IMR-90 (cell line): ENCODE data around the gene EML1. TPM values are rescaled to one million over a fixed set of nuclear protein-coding genes. Genes with fewer than 3 reads are reported as not detected.

Experiments used
- ATAC-seq: fragments of 200-7000 bp; cut with Tn5 transposase; 2 replicates; pipeline ENCODE4 v1.9.1; 2020; ENCODE audit warnings: low read depth, mild to moderate bottlenecking, moderate library complexity
- BruUV-seq: library from RNA; stranded (reverse); fragments of 400-500 nt; replicated peaks from 2 replicates; lab custom pipeline; 2021; lab: Mats Ljungman, UMichigan
- CTCF ChIA-PET: fragments of 300-600 bp; formaldehyde crosslinking; extraction: SDS; loops from one replicate; lab custom pipeline; 2021; ENCODE audit warnings: antibody characterized with exemption; lab: Yijun Ruan, JAX
- POLR2A ChIA-PET: fragments of 300-600 bp; sonication (Branson Sonifier 250); formaldehyde crosslinking; loops from one replicate; lab custom pipeline; 2022; ENCODE audit warnings: antibody characterized with exemption; ENCODE audit not compliant: unreplicated experiment; lab: Charles Lee
- DNase-seq: peaks from one replicate; pipeline ENCODE4 v3.0.0; 2013
- H2AFZ ChIP-seq: replicated peaks from 2 replicates; pipeline ENCODE3; 2013; ENCODE audit warnings: low read length, mild to moderate bottlenecking; ENCODE audit not compliant: poor library complexity
- H2AK5ac ChIP-seq: 2 replicates; pipeline ENCODE4 v1.6.1; 2013; ENCODE audit warnings: low read depth, low read length, inconsistent platforms
- H2AK9ac ChIP-seq: replicated peaks from 2 replicates; pipeline ENCODE3; 2013; ENCODE audit warnings: mild to moderate bottlenecking, low read depth, low read length, moderate library complexity; ENCODE audit not compliant: poor library complexity
- H2BK120ac ChIP-seq: 2 replicates; pipeline ENCODE4 v1.6.1; 2013; ENCODE audit warnings: low read depth, low read length, inconsistent platforms
- H2BK15ac ChIP-seq: 3 replicates; pipeline ENCODE4 v1.6.1; 2013; ENCODE audit warnings: low read depth, low read length, inconsistent platforms
- H2BK20ac ChIP-seq: 2 replicates; pipeline ENCODE4 v1.6.1; 2013; ENCODE audit warnings: low read depth, mild to moderate bottlenecking, inconsistent platforms, low read length, moderate library complexity
- H2BK5ac ChIP-seq: 2 replicates; pipeline ENCODE4 v1.6.1; 2013; ENCODE audit warnings: mild to moderate bottlenecking, low read depth, low read length, inconsistent platforms; ENCODE audit not compliant: poor library complexity, severe bottlenecking
- H3K14ac ChIP-seq: replicated peaks from 2 replicates; pipeline ENCODE4 v1.6.1; 2013; ENCODE audit warnings: low read depth, low read length, inconsistent platforms
- H3K18ac ChIP-seq: 2 replicates; pipeline ENCODE4 v1.6.1; 2013; ENCODE audit warnings: low read depth, low read length, control low read depth
- H3K23ac ChIP-seq: 2 replicates; pipeline ENCODE4 v1.6.1; 2013; ENCODE audit warnings: low read depth, low read length, inconsistent platforms
- H3K27ac ChIP-seq: 2 replicates; pipeline ENCODE4 v1.5.1; 2013; ENCODE audit warnings: mild to moderate bottlenecking, control low read depth, low read length; ENCODE audit not compliant: insufficient read depth
- H3K27me3 ChIP-seq: 2 replicates; pipeline ENCODE4 v1.6.1; 2013; ENCODE audit warnings: low read length; ENCODE audit not compliant: control insufficient read depth, insufficient read depth
- H3K36me3 ChIP-seq: 2 replicates; pipeline ENCODE4 v1.6.1; 2013; ENCODE audit warnings: low read length, mixed read lengths; ENCODE audit not compliant: control insufficient read depth, insufficient read depth
- H3K4ac ChIP-seq: 2 replicates; pipeline ENCODE4 v1.6.1; 2013; ENCODE audit warnings: low read depth, low read length, inconsistent platforms
- H3K4me1 ChIP-seq: 2 replicates; pipeline ENCODE4 v1.6.1; 2013; ENCODE audit warnings: low read length, mixed read lengths; ENCODE audit not compliant: control insufficient read depth, insufficient read depth
- H3K4me2 ChIP-seq: 2 replicates; pipeline ENCODE4 v1.6.1; 2013; ENCODE audit warnings: low read depth, mild to moderate bottlenecking, control low read depth, low read length, moderate library complexity
- H3K4me3 ChIP-seq: 2 replicates; pipeline ENCODE4 v1.5.1; 2013; ENCODE audit warnings: low read depth, mild to moderate bottlenecking, control low read depth, low read length, moderate library complexity; ENCODE audit not compliant: insufficient read depth
- H3K56ac ChIP-seq: 2 replicates; pipeline ENCODE4 v1.6.1; 2013; ENCODE audit warnings: low read length, inconsistent platforms; ENCODE audit not compliant: insufficient read depth; ENCODE audit errors: extremely low read depth
- H3K79me1 ChIP-seq, 2 experiments: 2 replicates each; pipeline ENCODE4 v1.6.1; 2013; ENCODE audit warnings: low read length in 2 of 2, inconsistent platforms in 1 of 2, low read depth in 1 of 2
- H3K9ac ChIP-seq: 2 replicates; pipeline ENCODE4 v1.6.1; 2013; ENCODE audit warnings: low read depth, low read length, control low read depth
- H3K9me1 ChIP-seq: 2 replicates; pipeline ENCODE4 v1.6.1; 2013; ENCODE audit warnings: low read length, inconsistent platforms; ENCODE audit not compliant: insufficient read depth
- H3K9me3 ChIP-seq: 2 replicates; pipeline ENCODE4 v1.6.1; 2013; ENCODE audit warnings: low read length; ENCODE audit not compliant: control insufficient read depth, insufficient read depth
- H4K20me1 ChIP-seq: 2 replicates; pipeline ENCODE4 v1.6.1; 2013; ENCODE audit warnings: low read length, inconsistent platforms; ENCODE audit not compliant: insufficient read depth
- H4K5ac ChIP-seq: 2 replicates; pipeline ENCODE4 v1.6.1; 2013; ENCODE audit warnings: mild to moderate bottlenecking, low read depth, low read length, control low read depth
- H4K8ac ChIP-seq, 2 experiments: 2 replicates each; pipeline ENCODE4 v1.6.1; 2013; ENCODE audit warnings: low read depth in 2 of 2, low read length in 2 of 2, control low read depth in 1 of 2, inconsistent platforms in 1 of 2
- H4K91ac ChIP-seq: 2 replicates; pipeline ENCODE4 v1.6.1; 2013; ENCODE audit warnings: low read depth, low read length, inconsistent platforms; ENCODE audit not compliant: insufficient read depth
- BHLHE40 ChIP-seq: fragments of 150-350 bp; IDR thresholded peaks from 2 replicates; pipeline ENCODE4 v1.6.1; 2016; ENCODE audit warnings: mild to moderate bottlenecking, low read depth, low read length
- CEBPB ChIP-seq: IDR thresholded peaks from 2 replicates; pipeline ENCODE4 v1.6.1; 2012; ENCODE audit warnings: low read depth, low read length, improper control_type of control experiment
- CHD1 ChIP-seq: IDR thresholded peaks from 2 replicates; pipeline ENCODE4 v1.6.1; 2012; ENCODE audit warnings: low read depth, low read length, improper control_type of control experiment
- ELK1 ChIP-seq: fragments of 150-350 bp; IDR thresholded peaks from 2 replicates; pipeline ENCODE4 v1.6.1; 2016; ENCODE audit warnings: low read depth, mild to moderate bottlenecking, low read length, moderate library complexity, borderline replicate concordance
- FOS ChIP-seq: fragments of 150-350 bp; IDR thresholded peaks from 2 replicates; pipeline ENCODE4 v1.6.1; 2016; ENCODE audit warnings: low read depth, low read length
- MAFK ChIP-seq: IDR thresholded peaks from 2 replicates; pipeline ENCODE4 v1.6.1; 2012; ENCODE audit warnings: low read depth, low read length, improper control_type of control experiment
- MAZ ChIP-seq: IDR thresholded peaks from 2 replicates; pipeline ENCODE4 v1.6.1; 2012; ENCODE audit warnings: low read depth, mild to moderate bottlenecking, low read length, improper control_type of control experiment, moderate library complexity, borderline replicate concordance
- MXI1 ChIP-seq: IDR thresholded peaks from 2 replicates; pipeline ENCODE4 v1.6.1; 2012; ENCODE audit warnings: low read depth, mild to moderate bottlenecking, low read length, moderate library complexity, borderline replicate concordance
- NFE2L2 ChIP-seq: fragments of 150-350 bp; IDR thresholded peaks from 2 replicates; pipeline ENCODE4 v1.6.1; 2016; ENCODE audit warnings: low read depth, mild to moderate bottlenecking, low read length
- POLR2A ChIP-seq: IDR thresholded peaks from 2 replicates; pipeline ENCODE4 v1.6.1; 2012; ENCODE audit warnings: mild to moderate bottlenecking, low read depth, low read length
- RAD21 ChIP-seq: IDR thresholded peaks from 2 replicates; pipeline ENCODE4 v1.6.1; 2012; ENCODE audit warnings: low read length, improper control_type of control experiment
- RCOR1 ChIP-seq: IDR thresholded peaks from 2 replicates; pipeline ENCODE4 v1.6.1; 2012; ENCODE audit warnings: mild to moderate bottlenecking, low read length, improper control_type of control experiment; ENCODE audit not compliant: insufficient replicate concordance
- RFX5 ChIP-seq: IDR thresholded peaks from 2 replicates; pipeline ENCODE4 v1.8.0; 2012; ENCODE audit warnings: low read depth, mild to moderate bottlenecking, low read length, moderate library complexity
- SMC3 ChIP-seq: fragments of 150-350 bp; IDR thresholded peaks from 2 replicates; pipeline ENCODE4 v1.6.1; 2016; ENCODE audit warnings: low read depth, mild to moderate bottlenecking, antibody characterized with exemption, low read length, moderate library complexity
- USF2 ChIP-seq: fragments of 150-350 bp; IDR thresholded peaks from 2 replicates; pipeline ENCODE4 v1.6.1; 2017; ENCODE audit warnings: mild to moderate bottlenecking, antibody characterized with exemption, low read length, low read depth
- WGBS, 2 experiments: methylation state at CpG; one replicate each; pipeline versions ENCODE4 v1.1.5 to v1.1.7; 2013; ENCODE audit warnings: missing lambda C conversion rate in 2 of 2; ENCODE audit not compliant: insufficient read length in 1 of 2; ENCODE audit errors: extremely low coverage in 2 of 2; 5-methylcytosine and 5-hydroxymethylcytosine counted together
- dilution Hi-C: fragments of 300-500 bp; cut with HindIII; formaldehyde crosslinking; loops from one replicate; pipeline ENCODE4 v1.14.3; 2018; ENCODE audit warnings: low sequenced_read_pairs; ENCODE audit not compliant: unreplicated experiment
- in situ Hi-C: fragments of 300-500 bp; cut with MboI; formaldehyde crosslinking; loops from 3 replicates; pipeline ENCODE4 v1.14.3; 2019; ENCODE audit warnings: low sequenced_read_pairs, inconsistent platforms, mixed read lengths
- intact Hi-C: fragments of 100-400 bp; cut with micrococcal nuclease; formaldehyde crosslinking; loops from 2 replicates; pipeline ENCODE4 v1.10.0; 2022
- polyA plus RNA-seq, 3 experiments: library from polyadenylated mRNA; depleted of rRNA; stranded (reverse); fragments of >200 nt; gene quantifications; 2 replicates each; pipeline ENCODE4 v1.2.3, GENCODE V29; 2012; ENCODE audit warnings: low replicate concordance in 1 of 3
- total RNA-seq: library from RNA; depleted of rRNA; stranded (reverse); fragments of >200 nt; gene quantifications from 2 replicates; pipeline ENCODE4 v1.2.3, GENCODE V29; 2012
- TF ChIP-seq, protein P1 (sequence below): conservative IDR thresholded peaks from 2 replicates; pipeline ENCODE4 v1.5.1; 2012; ENCODE audit warnings: mild to moderate bottlenecking, low read depth, low read length, improper control_type of control experiment

The EML1 gene
- total and polyA plus RNA-seq, 2 of the 4 experiments (the other 2 are of a cell fraction): 14.0 to 42.3 TPM

DNA sequence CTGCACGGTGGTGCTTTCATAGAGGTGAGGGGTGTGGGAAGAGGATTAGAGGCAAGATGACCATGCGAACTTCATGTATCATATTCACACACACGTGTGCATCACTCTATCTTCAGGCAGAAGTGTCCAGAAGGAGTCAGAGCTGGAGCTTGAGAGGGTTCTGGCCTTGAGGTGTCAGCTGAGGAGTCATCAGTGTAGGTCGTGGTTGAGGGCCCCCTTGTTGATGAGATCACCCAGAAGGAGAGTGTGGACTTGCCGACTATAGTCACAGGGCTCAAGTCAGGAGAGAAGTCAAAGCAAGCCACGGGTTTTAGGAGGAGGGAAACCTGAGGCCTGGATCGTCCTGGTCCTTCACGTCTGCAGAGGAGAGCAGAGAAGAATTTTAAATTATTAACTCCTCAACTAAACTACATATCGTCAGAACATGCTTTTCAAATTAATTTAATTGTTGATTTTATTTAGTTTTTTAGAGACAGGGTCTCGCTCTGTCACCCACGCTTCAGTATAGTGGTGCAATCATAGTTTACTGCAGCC lies 25.4 kb downstream of the EML1 start:
- Histone ChIP-seq H2BK20ac (no peak overlapping the region), H3K27ac (no peak overlapping the region), H3K79me1 (peaks cover 30 to 66% of the 10 kb centered on the region in 2 experiments), H3K4me1 (peaks cover 5% of the 10 kb centered on the region), H3K56ac (no peak overlapping the region), H4K91ac (no peak overlapping the region), H4K8ac (no peak overlapping the region), H3K9me3 (no peaks in the 10 kb centered on the region), H2AK9ac (no peak overlapping the region), H3K23ac (no peak overlapping the region), H3K4ac (no peak overlapping the region), H2AFZ (no peak overlapping the region), H2BK15ac (no peak overlapping the region), H4K20me1 (peaks cover 86% of the 10 kb centered on the region), H3K4me2 (no peak overlapping the region), H2AK5ac (no peak overlapping the region), H2BK120ac (no peak overlapping the region), H2BK5ac (no peak overlapping the region), H3K9me1 (peaks cover 7% of the 10 kb centered on the region; the same call in 1 of the 2 replicates), H3K36me3 (peaks cover 8% of the 10 kb centered on the region), H3K27me3 (peaks cover 5% of the 10 kb centered on the region), H4K5ac (no peak overlapping the region), H3K9ac (no peak overlapping the region), H3K14ac (no peak overlapping the region), H3K18ac (no peak overlapping the region), H3K4me3 (no peak overlapping the region)
- DNase-seq (peak; percentile 34), ATAC-seq (no peak)
- dilution Hi-C loops (no loop called here), in situ Hi-C loops (no loop called here), intact Hi-C loops (no loop called here)
- ChIA-PET POLR2A (no interaction called here), CTCF (no interaction called here)
- WGBS, 2 experiments: 67% methylated on average over 1 of the region's 11 CpGs; no CpG with 5 or more reads in 1 of the 2 experiments
- TF ChIP-seq NFE2L2 (no peak), MAZ (no peak), CEBPB (no peak), MAFK (no peak), BHLHE40 (no peak), ELK1 (no peak), RAD21 (no peak), MXI1 (no peak), SMC3 (no peak), FOS (no peak), POLR2A (no peak), CHD1 (no peak), RFX5 (no peak), USF2 (no peak), RCOR1 (no peak)
- TF ChIP-seq, protein P1, sequence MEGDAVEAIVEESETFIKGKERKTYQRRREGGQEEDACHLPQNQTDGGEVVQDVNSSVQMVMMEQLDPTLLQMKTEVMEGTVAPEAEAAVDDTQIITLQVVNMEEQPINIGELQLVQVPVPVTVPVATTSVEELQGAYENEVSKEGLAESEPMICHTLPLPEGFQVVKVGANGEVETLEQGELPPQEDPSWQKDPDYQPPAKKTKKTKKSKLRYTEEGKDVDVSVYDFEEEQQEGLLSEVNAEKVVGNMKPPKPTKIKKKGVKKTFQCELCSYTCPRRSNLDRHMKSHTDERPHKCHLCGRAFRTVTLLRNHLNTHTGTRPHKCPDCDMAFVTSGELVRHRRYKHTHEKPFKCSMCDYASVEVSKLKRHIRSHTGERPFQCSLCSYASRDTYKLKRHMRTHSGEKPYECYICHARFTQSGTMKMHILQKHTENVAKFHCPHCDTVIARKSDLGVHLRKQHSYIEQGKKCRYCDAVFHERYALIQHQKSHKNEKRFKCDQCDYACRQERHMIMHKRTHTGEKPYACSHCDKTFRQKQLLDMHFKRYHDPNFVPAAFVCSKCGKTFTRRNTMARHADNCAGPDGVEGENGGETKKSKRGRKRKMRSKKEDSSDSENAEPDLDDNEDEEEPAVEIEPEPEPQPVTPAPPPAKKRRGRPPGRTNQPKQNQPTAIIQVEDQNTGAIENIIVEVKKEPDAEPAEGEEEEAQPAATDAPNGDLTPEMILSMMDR: no peak
- BruUV-seq: no TSS peak
